K562 (cell line): Measurements from ENCODE around the gene LBHD1.

Experiments
- ARID2 ChIP-seq: fragments of 450-650 bp; IDR thresholded peaks from 2 replicates; pipeline ENCODE4 v1.6.1; 2017; ENCODE audit warnings: antibody characterized with exemption, mild to moderate bottlenecking
- CBX2 ChIP-seq: fragments of 200-600 bp; sonication (generic); IDR thresholded peaks from one replicate; pipeline ENCODE4 v1.6.1; 2012; ENCODE audit warnings: mild to moderate bottlenecking, low read length, inconsistent platforms; ENCODE audit not compliant: insufficient read depth, poor library complexity, severe bottlenecking
- POLR2A ChIP-seq: fragments of 450-650 bp; conservative IDR thresholded peaks from 2 replicates; pipeline ENCODE4 v1.6.1; 2016
- POLR2AphosphoS5 ChIP-seq: IDR thresholded peaks from 2 replicates; pipeline ENCODE4 v1.6.1; 2011; ENCODE audit warnings: mild to moderate bottlenecking, low read depth, low read length, moderate library complexity; ENCODE audit not compliant: control insufficient read depth, insufficient read depth
- SMAD3 ChIP-seq: fragments of 450-650 bp; formaldehyde crosslinking; conservative IDR thresholded peaks from 2 replicates; pipeline ENCODE4 v1.4.0; 2020; ENCODE audit warnings: mild to moderate bottlenecking
- UBTF ChIP-seq, 2 experiments: IDR thresholded peaks; 2 replicates each; pipeline ENCODE4 v1.6.1; 2012; ENCODE audit warnings: improper control_type of control experiment in 2 of 2, low read depth in 2 of 2, low read length in 2 of 2, borderline replicate concordance in 1 of 2
- TF ChIP-seq, protein P1 (sequence below), 3 experiments: IDR thresholded peaks in 2 of 3; conservative IDR thresholded peaks in 1 of 3; 2 replicates each; pipeline ENCODE4 v1.5.1; 2011 to 2012; ENCODE audit warnings: low read length in 3 of 3, mild to moderate bottlenecking in 3 of 3, control low read depth in 2 of 3, improper control_type of control experiment in 1 of 3, inconsistent platforms in 1 of 3, low read depth in 1 of 3, mixed read lengths in 1 of 3, moderate library complexity in 1 of 3; ENCODE audit not compliant: insufficient read depth in 2 of 3

- TF ChIP-seq UBTF (IDR thresholded peaks at IDR 0.05; ENCODE audit: borderline replicate concordance in 1 of 2, low read depth in 2 of 2, low read length in 2 of 2) (no peak), CBX2 (no peak), ARID2 (no peak), POLR2AphosphoS5 (no peak), SMAD3 (no peak), POLR2A (no peak; the same call in 1 of the 2 replicates)
- TF ChIP-seq, protein P1, sequence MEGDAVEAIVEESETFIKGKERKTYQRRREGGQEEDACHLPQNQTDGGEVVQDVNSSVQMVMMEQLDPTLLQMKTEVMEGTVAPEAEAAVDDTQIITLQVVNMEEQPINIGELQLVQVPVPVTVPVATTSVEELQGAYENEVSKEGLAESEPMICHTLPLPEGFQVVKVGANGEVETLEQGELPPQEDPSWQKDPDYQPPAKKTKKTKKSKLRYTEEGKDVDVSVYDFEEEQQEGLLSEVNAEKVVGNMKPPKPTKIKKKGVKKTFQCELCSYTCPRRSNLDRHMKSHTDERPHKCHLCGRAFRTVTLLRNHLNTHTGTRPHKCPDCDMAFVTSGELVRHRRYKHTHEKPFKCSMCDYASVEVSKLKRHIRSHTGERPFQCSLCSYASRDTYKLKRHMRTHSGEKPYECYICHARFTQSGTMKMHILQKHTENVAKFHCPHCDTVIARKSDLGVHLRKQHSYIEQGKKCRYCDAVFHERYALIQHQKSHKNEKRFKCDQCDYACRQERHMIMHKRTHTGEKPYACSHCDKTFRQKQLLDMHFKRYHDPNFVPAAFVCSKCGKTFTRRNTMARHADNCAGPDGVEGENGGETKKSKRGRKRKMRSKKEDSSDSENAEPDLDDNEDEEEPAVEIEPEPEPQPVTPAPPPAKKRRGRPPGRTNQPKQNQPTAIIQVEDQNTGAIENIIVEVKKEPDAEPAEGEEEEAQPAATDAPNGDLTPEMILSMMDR (IDR thresholded peaks at IDR 0.05 in 2 of 3, conservative IDR thresholded peaks at IDR 0.05 in 1 of 3; ENCODE audit: insufficient read depth in 2 of 3, low read depth in 1 of 3, low read length in 3 of 3) = no peak
These were observed 35.3 kb upstream of the LBHD1 start, which contains the start of the genes BSCL2 and GNG3 for GRCh38 chr11:62707277-62707861.
